Inflammatory macrophage treated with lipopolysaccharide for 4 hours (primary cell): ENCODE results near the gene GLMP.

Experiments used
- DNase-seq: peaks from one replicate; pipeline ENCODE4 v3.0.0-alpha.2; 2020

Gene GLMP

GRCh38 chr1:156247460-156248322 is 47.8 kb downstream of the GLMP start, which contains the start of gene PAQR6:
Gene PAQR6, minus strand, starts transcription at chr1:156248056. Its CDS starts 1,325 bp downstream, at chr1:156246731.
- DNase-seq: no peak

DNA sequence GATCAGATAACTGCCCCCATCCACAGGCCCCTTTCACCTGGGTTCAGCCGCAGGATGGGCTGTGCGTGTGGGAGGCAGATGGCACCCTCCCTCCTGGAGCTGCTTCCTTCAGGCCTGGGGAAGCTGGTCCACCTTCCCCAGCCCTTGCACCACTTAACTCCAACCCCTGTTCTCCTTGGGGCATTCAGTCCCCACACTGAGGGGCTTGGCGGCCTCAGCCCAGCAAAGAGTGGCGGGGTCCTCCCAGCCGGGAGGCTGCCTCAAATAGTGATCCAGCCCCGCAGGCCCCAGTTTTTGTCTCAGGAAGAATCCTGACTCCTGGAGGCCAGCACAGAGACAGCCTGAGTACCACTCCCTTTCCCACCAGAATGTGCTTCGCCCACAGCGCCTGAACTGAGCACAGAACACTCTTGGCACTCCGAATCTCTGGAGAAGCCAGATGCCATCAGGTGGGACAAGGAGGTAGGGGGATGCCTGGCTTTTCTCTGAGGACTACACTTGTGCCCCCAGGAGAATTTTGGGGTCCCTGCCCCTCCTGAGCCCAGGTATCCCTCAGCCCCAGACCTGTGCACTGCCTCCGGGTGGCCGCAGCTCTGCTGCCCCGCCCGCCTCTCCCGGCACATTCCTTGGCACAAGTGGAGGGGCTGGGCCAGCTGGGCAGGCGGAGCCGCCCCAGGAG is 48.6 kb downstream of the GLMP start:
- DNase-seq: no peak

GRCh38 chr1:156246241-156246780 is 49.2 kb downstream of the GLMP start:
- DNase-seq: no peak

- DNase-seq: peak; percentile 4
Measured at GRCh38 chr1:156245451-156246232, 49.8 kb downstream of the GLMP start.

DNA sequence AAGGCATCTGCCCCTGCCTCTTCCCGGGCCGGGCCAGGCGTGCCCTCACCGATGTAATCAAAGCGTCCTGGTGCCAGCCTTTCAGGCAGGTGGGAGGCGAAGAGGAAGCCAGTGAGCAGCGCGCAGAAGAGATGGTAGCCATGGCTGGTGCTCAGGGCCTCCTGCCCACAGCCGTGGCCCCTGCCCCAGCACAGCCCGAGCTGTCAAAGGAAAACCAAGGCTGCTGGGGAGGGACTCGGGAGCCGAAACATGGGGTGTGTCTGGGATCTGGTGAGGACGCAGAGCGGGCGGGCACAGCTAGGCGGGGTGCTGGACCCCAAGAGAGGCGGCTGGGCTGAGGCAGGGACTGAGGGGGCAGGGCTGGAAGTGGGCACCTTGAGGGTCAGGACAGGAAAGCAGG is 50.8 kb downstream of the GLMP start:
- DNase-seq: no peak

GRCh38 chr1:156244126-156244525 is 51.4 kb downstream of the GLMP start:
- DNase-seq: no peak

GRCh38 chr1:156242738-156243137 is 52.7 kb downstream of the GLMP start:
- no peak for DNase-seq
